Suprapubic skin (tissue), 4 donors: Measurements from ENCODE around the gene DDIT4. TPM values are rescaled to one million over a fixed set of nuclear protein-coding genes. Genes with fewer than 3 reads are reported as not detected.

Experiments used
- DNase-seq, 2 donors: peaks; one replicate each; pipeline ENCODE4 v3.0.0-alpha.2; 2019; ENCODE audit warnings: low spot score in 2 of 2
- H3K27ac ChIP-seq: fragments of 200-600 bp; sonication (generic); one replicate; pipeline ENCODE4 v1.5.1; 2019
- H3K27me3 ChIP-seq: fragments of 200-600 bp; sonication (generic); one replicate; pipeline ENCODE4 v1.5.1; 2019
- H3K36me3 ChIP-seq: fragments of 200-600 bp; sonication (generic); one replicate; pipeline ENCODE4 v1.5.1; 2019
- H3K4me1 ChIP-seq: fragments of 200-600 bp; sonication (generic); one replicate; pipeline ENCODE4 v1.5.1; 2019
- H3K4me3 ChIP-seq: fragments of 200-600 bp; sonication (generic); one replicate; pipeline ENCODE4 v1.5.1; 2019; ENCODE audit warnings: mild to moderate bottlenecking
- H3K9me3 ChIP-seq: fragments of 200-600 bp; sonication (generic); one replicate; pipeline ENCODE4 v1.5.1; 2019
- EP300 ChIP-seq: sonication (generic); formaldehyde crosslinking; IDR thresholded peaks from one replicate; pipeline ENCODE4 v1.6.1; 2017; ENCODE audit warnings: antibody characterized with exemption
- POLR2A ChIP-seq, 2 donors: fragments of 450-650 bp; IDR thresholded peaks; one replicate each; pipeline ENCODE4 v1.6.1; 2017; ENCODE audit warnings: antibody characterized with exemption in 2 of 2, mild to moderate bottlenecking in 2 of 2, moderate library complexity in 2 of 2
- POLR2AphosphoS5 ChIP-seq, 3 donors: sonication (generic); formaldehyde crosslinking; IDR thresholded peaks; one replicate each; pipeline ENCODE4 v1.6.1; 2017; ENCODE audit warnings: antibody characterized with exemption in 3 of 3
- WGBS: methylation state at CpG from one replicate; pipeline ENCODE4 v1.1.5; 2018; 5-methylcytosine and 5-hydroxymethylcytosine counted together
- total RNA-seq, 4 donors: library from RNA; depleted of rRNA; stranded (reverse); fragments of >200 nt; gene quantifications; one replicate each; pipeline ENCODE4 v1.1.0, GENCODE V29; 2016
- TF ChIP-seq, protein P1 (sequence below), 2 donors: fragments of 200-600 bp in 1 of 2; fragments of 450-650 bp in 1 of 2; sonication (generic) in 1 of 2; IDR thresholded peaks; one replicate each; pipeline ENCODE4 v1.5.1; 2016 to 2019; ENCODE audit warnings: antibody characterized with exemption in 2 of 2, mild to moderate bottlenecking in 1 of 2, moderate library complexity in 1 of 2

DDIT4 gene
- total RNA-seq, 4 donors from 2014 or later = 170 to 246 (median 225) TPM

DNA sequence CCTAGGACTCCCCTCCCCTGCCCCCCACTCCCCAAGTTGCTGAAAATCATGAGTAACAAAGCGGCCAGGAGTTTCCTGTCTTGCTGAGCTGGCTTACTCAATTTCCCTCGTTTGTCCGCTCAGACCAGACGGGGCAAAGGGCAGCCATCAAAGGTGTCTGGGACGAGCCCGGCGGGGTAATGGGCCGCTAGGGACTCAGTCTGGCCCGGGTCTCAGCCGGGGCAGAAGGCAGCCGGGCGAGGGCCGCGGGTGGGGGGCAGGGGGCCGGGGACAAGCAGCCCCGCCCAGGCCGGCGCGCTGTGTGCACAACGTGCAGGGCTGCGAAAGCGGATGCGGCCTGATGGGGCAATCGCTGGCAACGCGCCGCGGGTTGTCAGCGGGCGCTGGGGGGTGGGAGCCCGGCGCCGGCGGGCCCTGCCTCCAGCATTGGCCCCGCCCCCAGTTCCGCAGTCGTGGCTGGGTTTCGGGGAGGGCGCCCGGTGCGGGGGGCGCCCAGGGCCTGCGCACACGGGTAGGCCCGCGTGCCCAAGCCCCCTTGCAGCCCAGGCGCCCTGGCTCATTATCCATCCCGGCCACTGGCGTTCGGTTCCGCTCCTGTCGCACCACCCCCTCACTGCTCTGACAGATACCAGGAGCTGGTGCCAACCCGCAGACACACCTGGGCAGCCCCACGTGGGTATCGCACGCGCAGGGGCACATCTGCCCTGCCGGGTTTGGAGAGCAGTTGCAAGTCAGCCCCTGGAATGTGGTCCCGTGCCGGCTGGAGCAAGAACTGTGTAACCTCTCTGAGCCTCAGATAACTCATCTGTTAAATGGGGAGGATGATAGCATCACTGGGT, 45.9 kb downstream of the DDIT4 start:
- TF ChIP-seq POLR2A (IDR thresholded peaks at IDR 0.05) (no peak), POLR2AphosphoS5 (IDR thresholded peaks at IDR 0.05) (peak in 2 of 3 donors; percentile 18 to 48), EP300 (no peak)
- TF ChIP-seq, protein P1, sequence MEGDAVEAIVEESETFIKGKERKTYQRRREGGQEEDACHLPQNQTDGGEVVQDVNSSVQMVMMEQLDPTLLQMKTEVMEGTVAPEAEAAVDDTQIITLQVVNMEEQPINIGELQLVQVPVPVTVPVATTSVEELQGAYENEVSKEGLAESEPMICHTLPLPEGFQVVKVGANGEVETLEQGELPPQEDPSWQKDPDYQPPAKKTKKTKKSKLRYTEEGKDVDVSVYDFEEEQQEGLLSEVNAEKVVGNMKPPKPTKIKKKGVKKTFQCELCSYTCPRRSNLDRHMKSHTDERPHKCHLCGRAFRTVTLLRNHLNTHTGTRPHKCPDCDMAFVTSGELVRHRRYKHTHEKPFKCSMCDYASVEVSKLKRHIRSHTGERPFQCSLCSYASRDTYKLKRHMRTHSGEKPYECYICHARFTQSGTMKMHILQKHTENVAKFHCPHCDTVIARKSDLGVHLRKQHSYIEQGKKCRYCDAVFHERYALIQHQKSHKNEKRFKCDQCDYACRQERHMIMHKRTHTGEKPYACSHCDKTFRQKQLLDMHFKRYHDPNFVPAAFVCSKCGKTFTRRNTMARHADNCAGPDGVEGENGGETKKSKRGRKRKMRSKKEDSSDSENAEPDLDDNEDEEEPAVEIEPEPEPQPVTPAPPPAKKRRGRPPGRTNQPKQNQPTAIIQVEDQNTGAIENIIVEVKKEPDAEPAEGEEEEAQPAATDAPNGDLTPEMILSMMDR (IDR thresholded peaks at IDR 0.05) = no peak
- peaks cover 81% of the 10 kb centered on the region for H3K4me1 ChIP-seq
- WGBS = 2% methylated on average over 7 of the region's 60 CpGs
- no peaks in the 10 kb centered on the region for H3K27me3 ChIP-seq
- H3K36me3 ChIP-seq = no peaks in the 10 kb centered on the region
- H3K9me3 ChIP-seq = no peaks in the 10 kb centered on the region
- peak overlapping the region; percentile 50 for H3K4me3 ChIP-seq
- peak overlapping the region; percentile 81 for H3K27ac ChIP-seq
- peak; percentile 96 to 97 for DNase-seq

DNA sequence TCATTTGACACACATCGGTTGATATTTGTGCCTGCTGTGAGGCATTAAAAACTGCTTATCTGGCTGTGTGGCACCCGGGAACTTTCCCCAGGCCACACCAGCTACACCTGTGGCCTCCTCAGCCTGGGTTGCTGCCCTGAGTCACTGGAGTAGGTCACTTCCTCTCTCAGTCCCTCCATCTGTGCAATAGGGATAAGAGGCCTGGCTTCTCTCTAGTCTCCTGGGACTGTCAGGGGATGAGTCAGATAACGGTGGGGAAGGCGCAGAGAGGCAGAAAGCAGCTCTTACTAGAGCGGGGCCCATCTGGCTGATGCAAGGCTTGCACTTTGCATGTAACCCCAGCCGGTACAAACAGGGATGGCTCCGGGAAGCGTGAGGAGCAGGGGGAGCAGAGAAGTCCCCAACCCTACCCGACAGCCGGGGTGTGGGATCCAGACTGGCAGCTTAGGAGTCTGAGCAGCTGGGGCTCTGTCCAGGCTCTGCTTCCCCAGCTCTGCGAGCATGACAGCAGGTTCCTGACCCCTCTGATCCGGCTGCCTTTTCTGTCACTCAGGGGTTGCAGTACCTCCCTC, 47.0 kb downstream of the DDIT4 start:
- 20% methylated on average over 7 of the region's 12 CpGs for WGBS
- TF ChIP-seq POLR2A (IDR thresholded peaks at IDR 0.05) (no peak), POLR2AphosphoS5 (IDR thresholded peaks at IDR 0.05) (peak in 2 of 3 donors; percentile 29 to 83)
- DNase-seq = peak; percentile 89 to 91

DNA sequence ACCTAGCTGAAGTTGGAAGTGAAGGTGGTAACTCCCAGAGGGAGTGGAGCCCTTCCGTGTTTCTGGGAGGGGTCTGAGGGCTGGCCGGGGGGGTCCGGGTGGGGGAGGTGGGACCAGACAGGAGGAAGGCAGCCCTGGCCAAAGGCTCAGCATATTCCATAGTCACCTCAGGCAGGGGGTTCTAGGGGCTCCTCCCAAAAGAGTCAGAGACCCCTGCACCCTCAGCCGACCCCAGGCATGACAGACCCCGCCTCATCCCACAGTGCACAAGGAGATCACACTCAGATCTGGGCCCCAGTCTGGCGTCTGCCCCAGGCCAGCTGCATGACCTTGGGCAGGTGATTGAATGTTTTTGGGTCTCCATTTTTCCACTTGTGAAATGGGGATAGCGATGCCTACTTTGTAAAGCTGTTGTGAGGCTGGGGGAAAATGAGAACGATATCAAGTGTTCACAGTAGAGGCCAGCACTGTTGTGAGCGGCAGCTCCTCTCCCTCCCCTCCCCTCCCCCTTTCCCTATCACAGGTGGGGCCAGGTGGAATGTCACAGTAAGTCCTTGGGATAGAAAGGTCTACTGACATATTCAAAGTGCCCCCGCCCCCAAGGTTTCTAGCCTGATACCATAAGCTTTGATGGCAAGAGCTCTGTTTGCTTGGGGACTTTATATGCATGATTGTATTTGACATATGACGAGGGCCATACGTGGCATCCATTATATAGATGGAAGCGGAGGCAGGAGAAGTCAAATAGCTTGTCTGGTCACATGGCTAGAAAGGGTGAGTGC, 47.7 kb downstream of the DDIT4 start:
- no peak overlapping the region for H3K4me3 ChIP-seq
- 84% methylated on average over 11 of the region's 13 CpGs for WGBS
- peaks cover 75% of the 10 kb centered on the region for H3K4me1 ChIP-seq
- H3K36me3 ChIP-seq = no peaks in the 10 kb centered on the region
- H3K27me3 ChIP-seq = no peaks in the 10 kb centered on the region
- peak in 1 of 2 donors; percentile 66 for DNase-seq
- TF ChIP-seq POLR2AphosphoS5 (IDR thresholded peaks at IDR 0.05) (no peak), EP300 (no peak), POLR2A (IDR thresholded peaks at IDR 0.05) (no peak)
- TF ChIP-seq, protein P1 (IDR thresholded peaks at IDR 0.05) = no peak
- peak overlapping the region; percentile 81 for H3K27ac ChIP-seq
- no peaks in the 10 kb centered on the region for H3K9me3 ChIP-seq

More for the DNA sequence above, 47.0 kb downstream of the DDIT4 start:
- Histone ChIP-seq H3K4me3 (no peak overlapping the region), H3K36me3 (no peaks in the 10 kb centered on the region), H3K9me3 (no peaks in the 10 kb centered on the region), H3K27me3 (no peaks in the 10 kb centered on the region), H3K4me1 (peaks cover 81% of the 10 kb centered on the region), H3K27ac (peak overlapping the region; percentile 81)

DNA sequence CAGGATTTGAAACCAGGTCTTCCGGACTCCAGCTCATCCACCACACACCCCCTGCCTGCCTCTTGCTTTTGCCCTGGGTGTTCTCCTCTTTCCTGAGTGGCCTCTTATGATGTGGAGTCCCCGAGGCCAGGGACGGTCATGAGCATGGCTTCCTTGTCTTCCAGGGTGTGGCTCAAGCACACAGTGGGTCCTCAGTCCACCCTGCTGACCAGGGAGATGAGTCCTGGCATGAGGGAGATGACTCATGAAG, 48.2 kb downstream of the DDIT4 start:
- WGBS = 94% methylated on average over 3 of the region's 3 CpGs
- no peak overlapping the region for H3K27ac ChIP-seq
- no peaks in the 10 kb centered on the region for H3K27me3 ChIP-seq
- TF ChIP-seq EP300 = no peak
- no peak for TF ChIP-seq POLR2AphosphoS5 (IDR thresholded peaks at IDR 0.05)
- TF ChIP-seq, protein P1 (IDR thresholded peaks at IDR 0.05) = no peak
- no peak for TF ChIP-seq POLR2A (IDR thresholded peaks at IDR 0.05)
- H3K4me3 ChIP-seq = no peak overlapping the region
- no peaks in the 10 kb centered on the region for H3K36me3 ChIP-seq
- DNase-seq = no peak
- peaks cover 70% of the 10 kb centered on the region for H3K4me1 ChIP-seq
- H3K9me3 ChIP-seq = no peaks in the 10 kb centered on the region

DNA sequence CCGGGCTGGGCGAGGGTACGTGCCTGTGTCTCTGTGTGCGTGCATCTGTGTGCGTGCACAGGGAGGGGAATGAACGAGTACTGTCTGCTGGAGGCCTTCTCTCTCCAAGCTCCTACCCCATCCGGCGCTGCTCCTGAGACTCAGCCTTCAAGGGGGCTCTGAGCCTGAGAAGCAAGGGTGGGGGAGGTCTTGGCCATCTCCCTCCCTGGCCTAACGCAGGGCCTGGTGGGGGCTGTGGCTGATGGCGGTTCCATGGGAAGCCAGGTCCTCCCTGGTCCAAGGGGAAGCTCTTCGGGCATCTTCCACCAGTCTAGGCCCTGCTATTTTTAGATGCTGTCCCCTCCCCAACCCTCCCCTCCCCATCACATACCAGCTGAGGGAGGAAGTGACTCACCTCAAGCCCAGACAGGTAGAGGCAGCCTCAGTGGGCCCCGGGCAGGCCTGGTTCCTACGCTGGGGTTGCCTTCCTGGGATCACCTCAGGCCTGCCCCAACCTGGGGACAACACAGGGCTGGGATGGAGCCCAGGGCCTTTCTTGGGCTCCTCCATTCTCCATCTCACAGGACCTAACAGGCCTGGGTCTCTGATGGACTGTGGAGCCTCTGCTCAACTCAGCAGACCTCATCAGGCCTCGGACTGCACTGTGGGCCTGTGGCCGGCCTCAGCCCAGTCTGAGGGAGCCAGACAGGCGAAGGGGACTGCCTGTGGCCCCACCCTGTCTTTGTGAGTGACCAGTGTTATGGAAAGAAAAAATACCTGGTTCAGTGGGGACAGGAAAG, 48.7 kb downstream of the DDIT4 start:
- DNase-seq = peak in 1 of 2 donors; percentile 69
- Histone ChIP-seq H3K27me3 (no peaks in the 10 kb centered on the region), H3K9me3 (no peaks in the 10 kb centered on the region), H3K36me3 (no peaks in the 10 kb centered on the region), H3K4me1 (peaks cover 65% of the 10 kb centered on the region), H3K27ac (no peak overlapping the region), H3K4me3 (no peak overlapping the region)
- WGBS = 93% methylated on average over 11 of the region's 16 CpGs
- TF ChIP-seq POLR2A (IDR thresholded peaks at IDR 0.05) (no peak), EP300 (no peak), POLR2AphosphoS5 (IDR thresholded peaks at IDR 0.05) (no peak)
- TF ChIP-seq, protein P1 (IDR thresholded peaks at IDR 0.05) = no peak
